Measurements from ENCODE around the gene GLOD5. TPM values are rescaled to one million over a fixed set of nuclear protein-coding genes. Genes with fewer than 3 reads are reported as not detected.
A peak's percentile ranks its signal among the peaks of the same experiment; 100 is the strongest.

Gene GLOD5
- total and polyA plus RNA-seq, 9 donors = not detected

DNA sequence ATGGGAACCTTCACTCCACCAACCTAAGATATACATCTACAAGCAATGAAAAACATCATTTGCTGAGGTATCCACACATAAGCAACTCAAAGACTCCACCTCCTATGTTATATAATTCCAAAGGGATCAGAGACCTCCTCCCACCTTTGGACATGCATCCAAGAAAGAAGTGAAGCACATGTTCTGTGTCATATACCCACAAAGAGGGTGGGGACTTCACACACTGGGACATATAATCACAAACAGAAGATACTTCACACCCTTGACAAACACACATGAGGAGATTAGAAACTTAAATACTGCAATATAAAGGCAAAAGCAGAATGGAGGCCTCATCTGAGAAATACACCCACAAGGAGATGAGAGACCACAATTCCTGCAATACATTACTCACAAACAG, 39.6 kb upstream of the GLOD5 start:
- H3K27me3 ChIP-seq = no peaks in the 10 kb centered on the region
- no peaks in the 10 kb centered on the region for H3K4me1 ChIP-seq (ENCODE audit: insufficient read depth)
- no peaks in the 10 kb centered on the region for H3K9me3 ChIP-seq
- DNase-seq = no peak
- H3K4me3 ChIP-seq = no peak overlapping the region
- TF ChIP-seq CTCF (IDR thresholded peaks at IDR 0.05) (no peak), EP300 (IDR thresholded peaks at IDR 0.05) (no peak), POLR2A (IDR thresholded peaks at IDR 0.05) (no peak)
- no peak overlapping the region for H3K27ac ChIP-seq
- H3K36me3 ChIP-seq = no peaks in the 10 kb centered on the region
- intact Hi-C loops (cut with DNase I) = no loop called here

GRCh38 chrX:48726596-48726995, 35.0 kb upstream of the GLOD5 start:
- H3K27me3 ChIP-seq = no peaks in the 10 kb centered on the region
- intact Hi-C loops (cut with DNase I) = no loop called here
- H3K9me3 ChIP-seq = no peaks in the 10 kb centered on the region
- no peak for DNase-seq
- TF ChIP-seq CTCF (IDR thresholded peaks at IDR 0.05) = no peak
- no peak for TF ChIP-seq EP300 (IDR thresholded peaks at IDR 0.05)
- TF ChIP-seq POLR2A (IDR thresholded peaks at IDR 0.05) = no peak
- no peak overlapping the region for H3K27ac ChIP-seq
- 82 to 92% (median 91%) methylated on average over 2 of the region's 2 CpGs for WGBS, 3 donors
- no peaks in the 10 kb centered on the region for H3K36me3 ChIP-seq
- no peak overlapping the region for H3K4me3 ChIP-seq
- H3K4me1 ChIP-seq (ENCODE audit: insufficient read depth) = no peaks in the 10 kb centered on the region

- no peaks in the 10 kb centered on the region for H3K4me1 ChIP-seq (ENCODE audit: insufficient read depth)
- TF ChIP-seq EP300 (IDR thresholded peaks at IDR 0.05) (no peak), CTCF (IDR thresholded peaks at IDR 0.05) (no peak), POLR2A (IDR thresholded peaks at IDR 0.05) (no peak)
- no peak overlapping the region for H3K27ac ChIP-seq
- no peaks in the 10 kb centered on the region for H3K9me3 ChIP-seq
- no peak overlapping the region for H3K4me3 ChIP-seq
- intact Hi-C loops (cut with DNase I) = no loop called here
- H3K36me3 ChIP-seq = no peaks in the 10 kb centered on the region
- DNase-seq = no peak
- H3K27me3 ChIP-seq = no peaks in the 10 kb centered on the region
Measured at GRCh38 chrX:48728653-48729052, 32.9 kb upstream of the GLOD5 start.

DNA sequence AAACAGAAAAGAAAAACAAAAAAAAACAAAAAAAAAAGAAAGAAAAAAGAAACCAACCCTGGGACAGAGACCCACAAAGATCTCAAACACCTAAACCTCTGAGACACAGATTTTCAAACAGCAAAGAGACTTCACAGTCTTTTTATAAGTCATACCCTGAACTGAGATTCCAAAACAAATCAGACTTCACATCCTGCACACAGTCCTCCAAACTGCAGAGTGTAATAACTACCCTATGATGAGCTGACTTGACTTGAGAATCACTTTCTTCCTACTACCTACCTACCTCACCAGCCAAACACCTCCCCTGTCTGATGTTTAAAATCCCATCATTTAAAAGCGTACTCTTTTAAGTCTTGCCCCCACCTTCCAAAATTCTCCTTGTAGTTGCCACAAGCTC, 25.2 kb upstream of the GLOD5 start:
- Histone ChIP-seq H3K36me3 (no peaks in the 10 kb centered on the region), H3K9me3 (no peaks in the 10 kb centered on the region), H3K4me3 (no peak overlapping the region), H3K27me3 (no peaks in the 10 kb centered on the region), H3K4me1 (ENCODE audit: insufficient read depth) (no peaks in the 10 kb centered on the region), H3K27ac (no peak overlapping the region)
- no peak for TF ChIP-seq POLR2A (IDR thresholded peaks at IDR 0.05)
- no peak for TF ChIP-seq EP300 (IDR thresholded peaks at IDR 0.05)
- no peak for TF ChIP-seq CTCF (IDR thresholded peaks at IDR 0.05)
- 56 to 60% (median 56%) methylated on average over 1 of the region's 1 CpG for WGBS, 3 donors
- intact Hi-C loops (cut with DNase I) = no loop called here
- no peak for DNase-seq

GRCh38 chrX:48736878-48737212, 24.7 kb upstream of the GLOD5 start:
- Histone ChIP-seq H3K27me3 (no peaks in the 10 kb centered on the region), H3K4me3 (peak overlapping the region; percentile 20), H3K4me1 (ENCODE audit: insufficient read depth) (no peaks in the 10 kb centered on the region), H3K9me3 (no peaks in the 10 kb centered on the region), H3K36me3 (no peaks in the 10 kb centered on the region), H3K27ac (no peak overlapping the region)
- WGBS, 3 donors = 40 to 50% (median 45%) methylated on average over 10 of the region's 10 CpGs
- DNase-seq = no peak
- intact Hi-C loops (cut with DNase I) = no loop called here
- no peak for TF ChIP-seq EP300 (IDR thresholded peaks at IDR 0.05)
- TF ChIP-seq CTCF (IDR thresholded peaks at IDR 0.05) = no peak

Measured in ovary (tissue), 9 donors.